Trophoblast cell (in vitro differentiated cells and primary cell): ENCODE measurements around the gene WFDC2.

Experiments used
- DNase-seq, 2 donors: peaks; one replicate each; pipeline ENCODE4 v3.0.0-alpha.2; 2016
- H2AFZ ChIP-seq: 2 replicates; pipeline ENCODE4 v1.6.1; 2013; ENCODE audit warnings: low read length, moderate library complexity, mild to moderate bottlenecking; ENCODE audit not compliant: insufficient read depth, poor library complexity
- H2AK5ac ChIP-seq: 2 replicates; pipeline ENCODE4 v1.6.1; 2013; ENCODE audit warnings: mild to moderate bottlenecking, low read length
- H2BK120ac ChIP-seq: 2 replicates; pipeline ENCODE4 v1.6.1; 2013; ENCODE audit warnings: low read length, mild to moderate bottlenecking, moderate library complexity; ENCODE audit not compliant: insufficient read depth, poor library complexity
- H2BK12ac ChIP-seq: 2 replicates; pipeline ENCODE4 v1.6.1; 2013; ENCODE audit warnings: mild to moderate bottlenecking, low read length, moderate library complexity
- H2BK5ac ChIP-seq: 2 replicates; pipeline ENCODE4 v1.6.1; 2013; ENCODE audit warnings: low read length, low read depth, moderate library complexity, mild to moderate bottlenecking; ENCODE audit not compliant: poor library complexity
- H3K14ac ChIP-seq: 2 replicates; pipeline ENCODE4 v1.6.1; 2013; ENCODE audit warnings: mild to moderate bottlenecking, low read length
- H3K18ac ChIP-seq: 2 replicates; pipeline ENCODE4 v1.6.1; 2013; ENCODE audit warnings: mild to moderate bottlenecking, low read length
- H3K23ac ChIP-seq: 2 replicates; pipeline ENCODE4 v1.6.1; 2013; ENCODE audit warnings: low read length
- H3K27ac ChIP-seq: 2 replicates; pipeline ENCODE4 v1.5.1; 2013; ENCODE audit warnings: low read depth, mild to moderate bottlenecking, inconsistent platforms, low read length, moderate library complexity
- H3K27me3 ChIP-seq: 2 replicates; pipeline ENCODE4 v1.6.1; 2013; ENCODE audit warnings: inconsistent platforms, mild to moderate bottlenecking, low read length, moderate library complexity; ENCODE audit not compliant: insufficient read depth
- H3K36me3 ChIP-seq, 2 experiments: 1 replicate in 1 of 2; 2 replicates in 1 of 2; pipeline ENCODE4 v1.6.1; 2013; ENCODE audit warnings: low read length in 2 of 2, mild to moderate bottlenecking in 2 of 2, moderate library complexity in 1 of 2; ENCODE audit not compliant: insufficient read depth in 2 of 2, control insufficient read depth in 1 of 2
- H3K4ac ChIP-seq: 2 replicates; pipeline ENCODE4 v1.6.1; 2013; ENCODE audit warnings: low read depth, mild to moderate bottlenecking, low read length, moderate library complexity
- H3K4me1 ChIP-seq, 2 experiments: 1 replicate in 1 of 2; 2 replicates in 1 of 2; pipeline ENCODE4 v1.6.1; 2013; ENCODE audit warnings: low read length in 2 of 2, mild to moderate bottlenecking in 2 of 2, moderate library complexity in 1 of 2; ENCODE audit not compliant: insufficient read depth in 2 of 2, control insufficient read depth in 1 of 2
- H3K4me2 ChIP-seq: 2 replicates; pipeline ENCODE4 v1.6.1; 2013; ENCODE audit warnings: inconsistent platforms, mild to moderate bottlenecking, low read length, moderate library complexity
- H3K4me3 ChIP-seq: 2 replicates; pipeline ENCODE4 v1.5.1; 2013; ENCODE audit warnings: mild to moderate bottlenecking, low read depth, low read length, inconsistent platforms
- H3K79me1 ChIP-seq: one replicate; pipeline ENCODE4 v1.6.1; 2013; ENCODE audit warnings: low read length
- H3K79me2 ChIP-seq: 2 replicates; pipeline ENCODE4 v1.6.1; 2013; ENCODE audit warnings: low read length, mild to moderate bottlenecking; ENCODE audit not compliant: control insufficient read depth, insufficient read depth, poor library complexity
- H3K9ac ChIP-seq: 2 replicates; pipeline ENCODE4 v1.6.1; 2013; ENCODE audit warnings: mild to moderate bottlenecking, low read length
- H3K9me3 ChIP-seq: 2 replicates; pipeline ENCODE4 v1.6.1; 2013; ENCODE audit warnings: low read depth, mild to moderate bottlenecking, control low read depth, inconsistent platforms, low read length; ENCODE audit not compliant: insufficient read depth
- H4K12ac ChIP-seq: 2 replicates; pipeline ENCODE4 v1.6.1; 2013; ENCODE audit warnings: low read depth, mild to moderate bottlenecking, low read length, moderate library complexity
- H4K8ac ChIP-seq: 2 replicates; pipeline ENCODE4 v1.6.1; 2013; ENCODE audit warnings: low read depth, mild to moderate bottlenecking, low read length, moderate library complexity
- H4K91ac ChIP-seq: one replicate; pipeline ENCODE4 v1.6.1; 2013; ENCODE audit warnings: low read depth, mild to moderate bottlenecking, low read length, moderate library complexity
- WGBS: extraction: QIAGEN DNeasy Blood & Tissue Kit; methylation state at CpG from one replicate; pipeline ENCODE4 v1.1.7; 2013; ENCODE audit warnings: missing lambda C conversion rate; ENCODE audit not compliant: insufficient read length, insufficient coverage; ENCODE audit errors: extremely low coverage; 5-methylcytosine and 5-hydroxymethylcytosine counted together

Gene WFDC2

GRCh38 chr20:45487231-45487635, 17.7 kb downstream of the WFDC2 start:
- Histone ChIP-seq H2BK5ac (no peak overlapping the region), H3K4me1 (peaks cover 5 to 9% of the 10 kb centered on the region in 2 experiments), H2AK5ac (no peak overlapping the region), H3K79me2 (no peaks in the 10 kb centered on the region), H3K18ac (no peak overlapping the region), H3K14ac (no peak overlapping the region), H4K91ac (no peak overlapping the region), H3K4me2 (peak overlapping the region; percentile 59), H3K23ac (peak overlapping the region; percentile 27), H3K9ac (no peak overlapping the region), H2BK120ac (no peak overlapping the region), H3K27me3 (no peaks in the 10 kb centered on the region), H3K4me3 (no peak overlapping the region), H4K12ac (peak overlapping the region; percentile 40), H3K79me1 (peaks cover 1% of the 10 kb centered on the region), H3K27ac (no peak overlapping the region), H2BK12ac (no peak overlapping the region), H3K36me3 (no peaks in the 10 kb centered on the region), H2AFZ (no peak overlapping the region), H3K9me3 (peaks cover 2% of the 10 kb centered on the region), H3K4ac (no peak overlapping the region), H4K8ac (no peak overlapping the region)
- no peak for DNase-seq
- WGBS: no CpG with 5 or more reads among the region's 20 CpGs

GRCh38 chr20:45489083-45489531, 19.6 kb downstream of the WFDC2 start:
- Histone ChIP-seq H3K79me1 (peaks cover 1% of the 10 kb centered on the region), H3K36me3 (no peaks in the 10 kb centered on the region), H3K9ac (no peak overlapping the region), H3K27me3 (no peaks in the 10 kb centered on the region), H3K14ac (no peak overlapping the region), H2BK5ac (no peak overlapping the region), H2BK120ac (no peak overlapping the region), H2BK12ac (no peak overlapping the region), H3K18ac (no peak overlapping the region), H4K12ac (no peak overlapping the region), H3K23ac (no peak overlapping the region), H2AFZ (no peak overlapping the region), H3K4me1 (peaks cover 5 to 9% of the 10 kb centered on the region in 2 experiments), H3K4me2 (no peak overlapping the region), H4K8ac (no peak overlapping the region), H3K4me3 (no peak overlapping the region), H3K27ac (no peak overlapping the region), H2AK5ac (no peak overlapping the region), H3K79me2 (no peaks in the 10 kb centered on the region), H4K91ac (no peak overlapping the region), H3K9me3 (peaks cover 2% of the 10 kb centered on the region), H3K4ac (no peak overlapping the region)
- WGBS: no CpG with 5 or more reads among the region's 1 CpG
- peak in 1 of 2 donors; percentile 52 for DNase-seq

- H3K4me2 ChIP-seq: no peak overlapping the region
- WGBS: no CpG with 5 or more reads among the region's 1 CpG
- H3K9ac ChIP-seq: no peak overlapping the region
- no peaks in the 10 kb centered on the region for H3K27me3 ChIP-seq
- peak overlapping the region; percentile 11 for H3K4me3 ChIP-seq
- DNase-seq: peak in 1 of 2 donors; percentile 36
- peaks cover 2% of the 10 kb centered on the region for H3K9me3 ChIP-seq
- H2BK12ac ChIP-seq: no peak overlapping the region
- H3K79me2 ChIP-seq: no peaks in the 10 kb centered on the region
- H3K14ac ChIP-seq: no peak overlapping the region
- H2BK5ac ChIP-seq: no peak overlapping the region
- H3K4me1 ChIP-seq: no peaks in the 10 kb centered on the region
- no peaks in the 10 kb centered on the region for H3K79me1 ChIP-seq
- no peak overlapping the region for H3K18ac ChIP-seq
- no peak overlapping the region for H3K4ac ChIP-seq
- H2AK5ac ChIP-seq: no peak overlapping the region
- H4K8ac ChIP-seq: no peak overlapping the region
- H3K27ac ChIP-seq: no peak overlapping the region
- no peak overlapping the region for H4K91ac ChIP-seq
- no peak overlapping the region for H3K23ac ChIP-seq
- no peak overlapping the region for H4K12ac ChIP-seq
- no peak overlapping the region for H2AFZ ChIP-seq
- no peaks in the 10 kb centered on the region for H3K36me3 ChIP-seq
- H2BK120ac ChIP-seq: no peak overlapping the region
Measured at GRCh38 chr20:45495501-45495941, 26.0 kb downstream of the WFDC2 start.

GRCh38 chr20:45496166-45496565, 26.6 kb downstream of the WFDC2 start:
- H3K18ac ChIP-seq: no peak overlapping the region
- H2BK12ac ChIP-seq: no peak overlapping the region
- no peak overlapping the region for H3K4me2 ChIP-seq
- no peak for DNase-seq
- H2BK120ac ChIP-seq: no peak overlapping the region
- no peaks in the 10 kb centered on the region for H3K79me2 ChIP-seq
- no peaks in the 10 kb centered on the region for H3K79me1 ChIP-seq
- H4K91ac ChIP-seq: no peak overlapping the region
- no peak overlapping the region for H4K12ac ChIP-seq
- no peak overlapping the region for H4K8ac ChIP-seq
- H3K36me3 ChIP-seq: no peaks in the 10 kb centered on the region
- H2BK5ac ChIP-seq: no peak overlapping the region
- H3K4me1 ChIP-seq: no peaks in the 10 kb centered on the region
- no CpG with 5 or more reads among the region's 3 CpGs for WGBS
- no peak overlapping the region for H3K4ac ChIP-seq
- no peak overlapping the region for H2AK5ac ChIP-seq
- no peak overlapping the region for H3K27ac ChIP-seq
- no peak overlapping the region for H2AFZ ChIP-seq
- H3K9ac ChIP-seq: no peak overlapping the region
- no peak overlapping the region for H3K4me3 ChIP-seq
- no peak overlapping the region for H3K23ac ChIP-seq
- no peaks in the 10 kb centered on the region for H3K27me3 ChIP-seq
- H3K9me3 ChIP-seq: peaks cover 2% of the 10 kb centered on the region
- H3K14ac ChIP-seq: no peak overlapping the region
